Measurements from ENCODE around the gene CMC2.

Gene CMC2

GRCh38 chr16:80923356-80923755 lies 83.3 kb downstream of the CMC2 start:
- DNase-seq: no peak
